ENCODE measurements around the gene FBXW7.

- no peak for TF ChIP-seq CTCF (IDR thresholded peaks at IDR 0.05)
- TF ChIP-seq EZH2 (IDR thresholded peaks at IDR 0.05; ENCODE audit: borderline replicate concordance, insufficient read depth, low read depth, low read length, poor library complexity, severe bottlenecking): no peak
These were observed 104.1 kb downstream of the FBXW7 start for GRCh38 chr4:152431784-152432183.
